Measurements from ENCODE around the gene AURKAIP1. TPM values are rescaled to one million over a fixed set of nuclear protein-coding genes. Genes with fewer than 3 reads are reported as not detected.

The AURKAIP1 gene
- total RNA-seq, 1 experiment from 2014 or later = 196 TPM

DNA sequence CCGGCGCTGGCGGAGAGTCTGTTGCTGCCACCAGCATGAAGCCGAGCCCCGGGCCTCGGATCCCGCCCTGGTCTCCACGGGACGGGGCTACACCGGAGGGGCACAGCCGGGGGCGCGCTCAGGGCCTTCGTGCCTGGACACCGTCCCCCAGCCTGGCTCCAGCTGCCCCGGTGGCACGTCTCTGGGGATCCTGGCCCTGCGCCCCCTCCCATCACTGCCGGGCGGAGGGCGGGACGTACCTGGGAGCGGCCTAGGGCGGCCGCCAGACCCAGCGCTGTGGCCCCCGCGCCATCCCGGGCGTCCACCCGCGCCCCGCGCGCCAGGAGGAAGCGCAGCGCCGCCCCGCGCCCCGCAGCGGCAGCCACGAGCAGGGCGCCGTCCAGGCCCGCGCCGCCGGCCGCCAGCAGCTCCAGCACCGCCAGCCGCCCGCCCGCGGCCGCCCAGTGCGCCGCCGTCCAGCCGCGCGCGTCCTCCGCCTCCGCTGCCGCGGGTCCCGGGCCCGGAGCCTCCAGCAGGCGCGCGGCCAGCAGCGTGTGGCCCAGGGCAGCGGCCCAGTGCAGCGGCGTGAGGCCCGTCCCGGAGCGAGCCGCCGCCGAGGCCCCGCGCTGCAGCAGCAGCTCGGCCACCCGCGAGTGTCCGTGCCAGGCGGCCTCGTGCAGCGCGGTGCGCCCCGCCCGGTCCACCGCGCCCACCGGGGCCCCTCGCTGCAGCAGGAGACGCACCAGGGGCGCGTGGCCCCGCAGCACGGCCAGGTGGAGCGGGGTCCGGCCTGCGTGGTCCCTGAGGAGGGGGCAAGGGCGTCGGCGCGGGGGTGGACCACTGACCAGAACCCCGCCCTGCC is 45.0 kb upstream of the AURKAIP1 start:
- H2BK5ac ChIP-seq (ENCODE audit: insufficient read length, low read length) = no peak overlapping the region
- no peaks in the 10 kb centered on the region for H3K9me3 Mint-ChIP-seq
- H3K9ac ChIP-seq (ENCODE audit: extremely low read depth, insufficient read length, low read length) = no peak overlapping the region
- H3K18ac ChIP-seq (ENCODE audit: insufficient read length, low read depth, low read length) = peak overlapping the region; percentile 69
- H3T11ph ChIP-seq (ENCODE audit: low read length) = no peak overlapping the region
- no peaks in the 10 kb centered on the region for H3K9me3 ChIP-seq (ENCODE audit: control insufficient read depth, low read depth, low read length)
- no peaks in the 10 kb centered on the region for H3K79me1 ChIP-seq (ENCODE audit: insufficient read depth, low read depth, low read length, poor library complexity, severe bottlenecking)
- DNase-seq = peak; percentile 53
- no peaks in the 10 kb centered on the region; a peak in 2 of 7 replicates for H3K36me3 Mint-ChIP-seq (ENCODE audit: insufficient read depth in 1 of 3, low read depth in 3 of 3)
- H3K79me2 ChIP-seq (ENCODE audit: insufficient read depth, low read length) = no peaks in the 10 kb centered on the region
- H4K5ac ChIP-seq (ENCODE audit: insufficient read length, low read depth, low read length) = no peak overlapping the region
- peaks cover 5% of the 10 kb centered on the region; the same call in 1 of the 2 replicates for H3K4me1 ChIP-seq (ENCODE audit: insufficient read depth, low read length)
- H3K27me3 ChIP-seq (ENCODE audit: insufficient read depth, low read length) = no peaks in the 10 kb centered on the region
- H3K23me2 ChIP-seq (ENCODE audit: insufficient read length, low read depth, low read length, poor library complexity, severe bottlenecking) = no peaks in the 10 kb centered on the region
- no peak overlapping the region for H2AK5ac ChIP-seq (ENCODE audit: insufficient read length, low read length)
- peak overlapping the region in 1 of 2 experiments; percentile 32; a peak in 1 of 5 replicates for H3K4me3 Mint-ChIP-seq
- H3K14ac ChIP-seq (ENCODE audit: insufficient read depth, low read length) = peak overlapping the region; percentile 68
- no peak overlapping the region for H3K4me2 ChIP-seq (ENCODE audit: insufficient read depth, insufficient read length, low read length)
- peaks cover 40 to 52% of the 10 kb centered on the region in 2 experiments for H3K4me1 Mint-ChIP-seq
- no peak overlapping the region; the same call in 1 of the 2 replicates for H2BK15ac ChIP-seq (ENCODE audit: low read depth, low read length)
- no peak overlapping the region for H2BK20ac ChIP-seq (ENCODE audit: low read depth, low read length, poor library complexity, severe bottlenecking)
- no CpG with 5 or more reads among the region's 112 CpGs for WGBS (ENCODE audit: extremely low coverage, insufficient read length, low lambda C conversion rate)
- H4K20me1 ChIP-seq (ENCODE audit: control insufficient read depth, insufficient read depth, insufficient read length) = no peaks in the 10 kb centered on the region
- no peak overlapping the region for H2AFZ ChIP-seq (ENCODE audit: low read length)
- no peak overlapping the region for H3K27ac ChIP-seq (ENCODE audit: insufficient read length, low read depth, low read length)
- H2BK12ac ChIP-seq (ENCODE audit: insufficient read length, low read depth, low read length) = no peak overlapping the region
- no peak overlapping the region for H4K8ac ChIP-seq (replicated peaks; ENCODE audit: insufficient read length, low read depth, low read length)
- no peak overlapping the region for H3K4ac ChIP-seq (ENCODE audit: low read depth, low read length)
- no peaks in the 10 kb centered on the region for H3K27me3 Mint-ChIP-seq (ENCODE audit: low read depth)
- H3K56ac ChIP-seq (ENCODE audit: insufficient read length, low read depth, low read length) = no peak overlapping the region
- no peak for TF ChIP-seq CTCF (conservative IDR thresholded peaks at IDR 0.05)
- no peak overlapping the region for H3K23ac ChIP-seq (ENCODE audit: insufficient read length, low read depth, low read length)
- no peak overlapping the region for H4K91ac ChIP-seq (ENCODE audit: insufficient read length, low read depth, low read length)
- H3K27ac Mint-ChIP-seq = peak overlapping the region in 1 of 3 experiments; percentile 85; a peak in 1 of 7 replicates
- no peak overlapping the region for H2BK120ac ChIP-seq (ENCODE audit: low read depth, low read length, poor library complexity, severe bottlenecking)

Measured in H9 (cell line).